Measurements from ENCODE around the gene ARHGEF28. TPM values are rescaled to one million over a fixed set of nuclear protein-coding genes. Genes with fewer than 3 reads are reported as not detected.

Gene ARHGEF28
- total RNA-seq, 4 donors from 2014 or later, result 12.7 to 31.2 (median 19.2) TPM

GRCh38 chr5:73906277-73906676, 280.3 kb downstream of the ARHGEF28 start:
- intact Hi-C loops (cut with DNase I), result no loop called here
- Histone ChIP-seq H3K4me1 (peaks cover 0 to 5% (median 1%) of the 10 kb centered on the region in 4 donors), H3K4me3 (no peak overlapping the region), H3K36me3 (peaks cover 0 to 11% (median 8%) of the 10 kb centered on the region in 4 donors), H3K27me3 (no peaks in the 10 kb centered on the region), H3K27ac (replicated peaks in 1 of 4) (no peak overlapping the region), H3K9me3 (no peaks in the 10 kb centered on the region)
- no peak for DNase-seq (ENCODE audit: extremely low spot score)
- 98% methylated on average over 3 of the region's 3 CpGs for WGBS
- no peak for TF ChIP-seq EP300 (IDR thresholded peaks at IDR 0.05)
- TF ChIP-seq POLR2A (IDR thresholded peaks at IDR 0.05; ENCODE audit: low read depth), result no peak
- no peak for TF ChIP-seq POLR2AphosphoS5 (IDR thresholded peaks at IDR 0.05)
- no peak for TF ChIP-seq CTCF (IDR thresholded peaks at IDR 0.05)

- Histone ChIP-seq H3K4me3 (no peak overlapping the region), H3K27me3 (no peaks in the 10 kb centered on the region), H3K27ac (replicated peaks in 1 of 4) (no peak overlapping the region), H3K4me1 (peaks cover 0 to 4% (median 0%) of the 10 kb centered on the region in 4 donors), H3K36me3 (peaks cover 0 to 13% (median 8%) of the 10 kb centered on the region in 4 donors), H3K9me3 (no peaks in the 10 kb centered on the region)
- DNase-seq (ENCODE audit: extremely low spot score), result no peak
- intact Hi-C loops (cut with DNase I), result no loop called here
- TF ChIP-seq EP300 (IDR thresholded peaks at IDR 0.05), result no peak
- TF ChIP-seq POLR2A (IDR thresholded peaks at IDR 0.05; ENCODE audit: low read depth), result no peak
- TF ChIP-seq CTCF (IDR thresholded peaks at IDR 0.05), result no peak
- no peak for TF ChIP-seq POLR2AphosphoS5 (IDR thresholded peaks at IDR 0.05)
- 98% methylated on average over 3 of the region's 3 CpGs for WGBS
These were observed 281.2 kb downstream of the ARHGEF28 start for GRCh38 chr5:73907164-73907563.

- no peak for TF ChIP-seq POLR2AphosphoS5 (IDR thresholded peaks at IDR 0.05)
- TF ChIP-seq POLR2A (IDR thresholded peaks at IDR 0.05; ENCODE audit: low read depth), result no peak
- no peak for TF ChIP-seq EP300 (IDR thresholded peaks at IDR 0.05)
- no peak for TF ChIP-seq CTCF (IDR thresholded peaks at IDR 0.05)
- WGBS, result 43% methylated on average over 2 of the region's 2 CpGs
- intact Hi-C loops (cut with DNase I), result no loop called here
These were observed 282.4 kb downstream of the ARHGEF28 start for GRCh38 chr5:73908395-73908794.

GRCh38 chr5:73908846-73909245, 282.9 kb downstream of the ARHGEF28 start:
- Histone ChIP-seq H3K36me3 (peaks cover 0 to 13% (median 8%) of the 10 kb centered on the region in 4 donors), H3K27ac (replicated peaks in 1 of 4) (no peak overlapping the region), H3K27me3 (no peaks in the 10 kb centered on the region), H3K4me3 (no peak overlapping the region), H3K9me3 (no peaks in the 10 kb centered on the region), H3K4me1 (no peaks in the 10 kb centered on the region)
- WGBS, result 89% methylated on average over 3 of the region's 3 CpGs
- intact Hi-C loops (cut with DNase I), result no loop called here
- no peak for DNase-seq (ENCODE audit: extremely low spot score)
- TF ChIP-seq CTCF (IDR thresholded peaks at IDR 0.05) (no peak), EP300 (IDR thresholded peaks at IDR 0.05) (no peak), POLR2AphosphoS5 (IDR thresholded peaks at IDR 0.05) (no peak), POLR2A (IDR thresholded peaks at IDR 0.05; ENCODE audit: low read depth) (no peak)

More at GRCh38 chr5:73908395-73908794, 282.4 kb downstream of the ARHGEF28 start:
- H3K36me3 ChIP-seq, result peaks cover 0 to 13% (median 8%) of the 10 kb centered on the region in 4 donors
- no peak for DNase-seq (ENCODE audit: extremely low spot score)
- H3K27me3 ChIP-seq, result no peaks in the 10 kb centered on the region
- no peaks in the 10 kb centered on the region for H3K9me3 ChIP-seq
- no peaks in the 10 kb centered on the region for H3K4me1 ChIP-seq
- no peak overlapping the region for H3K4me3 ChIP-seq
- no peak overlapping the region for H3K27ac ChIP-seq (replicated peaks in 1 of 4)

- H3K36me3 ChIP-seq, result peaks cover 0 to 13% (median 8%) of the 10 kb centered on the region in 4 donors
These were observed 283.5 kb downstream of the ARHGEF28 start for GRCh38 chr5:73909474-73909873.

More at GRCh38 chr5:73909474-73909873, 283.5 kb downstream of the ARHGEF28 start:
- TF ChIP-seq POLR2AphosphoS5 (IDR thresholded peaks at IDR 0.05), result no peak
- no peak for TF ChIP-seq CTCF (IDR thresholded peaks at IDR 0.05)
- TF ChIP-seq POLR2A (IDR thresholded peaks at IDR 0.05; ENCODE audit: low read depth), result no peak
- Histone ChIP-seq H3K27ac (replicated peaks in 1 of 4) (no peak overlapping the region), H3K9me3 (no peaks in the 10 kb centered on the region), H3K4me1 (no peaks in the 10 kb centered on the region), H3K27me3 (no peaks in the 10 kb centered on the region), H3K4me3 (no peak overlapping the region)
- no peak for DNase-seq (ENCODE audit: extremely low spot score)
- intact Hi-C loops (cut with DNase I), result no loop called here
- 98% methylated on average over 20 of the region's 27 CpGs for WGBS
